HepG2 (cell line): ENCODE measurements around the gene NTMT2. TPM values are rescaled to one million over a fixed set of nuclear protein-coding genes. Genes with fewer than 3 reads are reported as not detected.

ENCODE experiments used
- ATAC-seq: fragments of 200-7000 bp; cut with Tn5 transposase; 3 replicates; pipeline ENCODE4 v1.9.1; 2020; ENCODE audit warnings: mild to moderate bottlenecking, moderate library complexity
- BruUV-seq: library from RNA; stranded (reverse); fragments of 400-500 nt; replicated peaks from 2 replicates; lab custom pipeline; 2021; lab: Mats Ljungman, UMichigan
- CTCF ChIA-PET: fragments of 300-600 bp; formaldehyde crosslinking; extraction: SDS; loops from one replicate; lab custom pipeline; 2021; ENCODE audit warnings: low total read pairs, inconsistent platforms, low intra/inter-chr PET ratio; lab: Yijun Ruan, JAX
- POLR2A ChIA-PET: fragments of 350-600 bp; sonication (Branson Sonifier 250); formaldehyde crosslinking; loops from one replicate; lab custom pipeline; 2020; ENCODE audit warnings: antibody characterized with exemption, inconsistent platforms; lab: Yijun Ruan, JAX
- DNase-seq: peaks from one replicate; pipeline ENCODE4 v3.0.0-alpha.2; 2015; ENCODE audit warnings: low spot score
- FAIRE-seq: peaks from 3 replicates; lab custom pipeline; 2011; peaks lifted over from hg19 to GRCh38; lab: Jason Lieb, UNC
- H2AFZ ChIP-seq: one replicate; pipeline ENCODE4 v1.6.1; 2011; ENCODE audit warnings: low read length, inconsistent platforms
- H3K27ac ChIP-seq: fragments of 300-600 bp; 3 replicates; pipeline ENCODE4 v1.8.0; 2011; ENCODE audit warnings: mixed run types, mild to moderate bottlenecking, mixed read lengths, low read length, inconsistent platforms; ENCODE audit not compliant: insufficient read depth; ENCODE audit errors: extremely low read length
- H3K27me3 ChIP-seq, 2 experiments: fragments of 200-600 bp in 1 of 2; 2 replicates in 1 of 2; 3 replicates in 1 of 2; pipeline versions ENCODE4 v1.6.0 to v1.8.0; 2011; ENCODE audit warnings: low read length in 2 of 2, mild to moderate bottlenecking in 2 of 2, moderate library complexity in 2 of 2, inconsistent platforms in 1 of 2; ENCODE audit not compliant: insufficient read depth in 2 of 2, control insufficient read depth in 1 of 2
- H3K36me3 ChIP-seq, 2 experiments: fragments of 200-600 bp in 1 of 2; replicated peaks in 1 of 2; 2 replicates in 1 of 2; 3 replicates in 1 of 2; pipeline versions ENCODE4 v1.5.1 to v1.8.0; 2011; ENCODE audit warnings: low read length in 2 of 2, inconsistent platforms in 1 of 2; ENCODE audit not compliant: insufficient read depth in 2 of 2, control insufficient read depth in 1 of 2
- H3K4me1 ChIP-seq: 2 replicates; pipeline ENCODE4 v1.5.1; 2012; ENCODE audit warnings: low read length, inconsistent platforms; ENCODE audit not compliant: insufficient read depth
- H3K4me2 ChIP-seq: 2 replicates; pipeline ENCODE4 v1.6.0; 2011; ENCODE audit warnings: low read depth, low read length, inconsistent platforms
- H3K4me3 ChIP-seq, 3 experiments: fragments of 200-600 bp in 1 of 3; sonication (generic), shearing (Covaris generic) in 1 of 3; replicated peaks in 1 of 3; 2 replicates each; pipeline ENCODE4 v1.5.1; 2011 to 2016; ENCODE audit warnings: low read length in 3 of 3, inconsistent platforms in 2 of 3, low read depth in 2 of 3, mild to moderate bottlenecking in 2 of 3, control low read depth in 1 of 3, mixed read lengths in 1 of 3; ENCODE audit not compliant: insufficient read depth in 1 of 3
- H3K79me2 ChIP-seq: one replicate; pipeline ENCODE4 v1.6.1; 2011; ENCODE audit warnings: low read length, inconsistent platforms; ENCODE audit not compliant: insufficient read depth
- H3K9ac ChIP-seq: 2 replicates; pipeline ENCODE4 v1.6.0; 2011; ENCODE audit warnings: mild to moderate bottlenecking, low read depth, low read length, inconsistent platforms; ENCODE audit not compliant: insufficient read depth
- H3K9me3 ChIP-seq: 2 replicates; pipeline ENCODE4 v1.5.1; 2012; ENCODE audit warnings: mild to moderate bottlenecking, low read length
- H4K20me1 ChIP-seq: 2 replicates; pipeline ENCODE4 v1.6.0; 2011; ENCODE audit warnings: inconsistent platforms, mild to moderate bottlenecking, low read length, moderate library complexity; ENCODE audit not compliant: insufficient read depth
- DPF2 ChIP-seq: sonication (generic); formaldehyde crosslinking; IDR thresholded peaks from 2 replicates; pipeline ENCODE4 v1.4.0; 2020; ENCODE audit warnings: mild to moderate bottlenecking, low read depth, missing genetic modification reagents, borderline replicate concordance
- FOXK2 ChIP-seq: fragments of 450-650 bp; IDR thresholded peaks from 2 replicates; pipeline ENCODE4 v1.6.1; 2016
- FOXM1 ChIP-seq: sonication (generic); formaldehyde crosslinking; IDR thresholded peaks from 2 replicates; pipeline ENCODE4 v1.5.0; 2020; ENCODE audit warnings: missing genetic modification reagents
- KAT8 ChIP-seq: IDR thresholded peaks from 2 replicates; pipeline ENCODE4 v1.6.1; 2016; ENCODE audit warnings: missing genetic modification reagents, missing compliant biosample characterization
- KMT2B ChIP-seq: IDR thresholded peaks from 2 replicates; pipeline ENCODE4 v1.6.1; 2016; ENCODE audit warnings: missing genetic modification reagents, missing compliant biosample characterization
- MBD4 ChIP-seq: IDR thresholded peaks from 2 replicates; pipeline ENCODE4 v1.6.1; 2012; ENCODE audit warnings: low read length, inconsistent platforms, borderline replicate concordance
- PCBP2 ChIP-seq: fragments of 200-400 bp; formaldehyde crosslinking; optimal IDR thresholded peaks from 2 replicates; pipeline ENCODE3; 2018; ENCODE audit warnings: low read length, low read depth; ENCODE audit not compliant: poor library complexity, severe bottlenecking
- PRPF4 ChIP-seq: fragments of 200-400 bp; formaldehyde crosslinking; IDR thresholded peaks from 2 replicates; pipeline ENCODE4 v1.6.1; 2016; ENCODE audit warnings: low read length, low read depth; ENCODE audit not compliant: poor library complexity, severe bottlenecking
- SOX13 ChIP-seq, 3 experiments: fragments of 450-650 bp in 1 of 3; sonication (generic) in 1 of 3; formaldehyde crosslinking in 1 of 3; IDR thresholded peaks in 2 of 3; conservative IDR thresholded peaks in 1 of 3; 2 replicates each; pipeline versions ENCODE4 v1.5.0 to v1.6.1; 2016 to 2020; ENCODE audit warnings: antibody characterized with exemption in 1 of 3, mild to moderate bottlenecking in 1 of 3, missing compliant biosample characterization in 1 of 3, missing genetic modification reagents in 1 of 3, moderate library complexity in 1 of 3
- TEAD2 ChIP-seq: sonication (generic); formaldehyde crosslinking; IDR thresholded peaks from 2 replicates; pipeline ENCODE4 v1.9.0; 2021; ENCODE audit warnings: missing genetic modification reagents
- ZFY ChIP-seq: sonication (generic); formaldehyde crosslinking; IDR thresholded peaks from 2 replicates; pipeline ENCODE4 v1.4.0; 2020; ENCODE audit warnings: missing genetic modification reagents
- ZNF749 ChIP-seq: sonication (generic); formaldehyde crosslinking; IDR thresholded peaks from 2 replicates; pipeline ENCODE4 v1.8.0; 2022; ENCODE audit warnings: mild to moderate bottlenecking, missing genetic modification reagents, moderate library complexity, borderline replicate concordance
- WGBS: methylation state at CpG from one replicate; pipeline ENCODE4 v1.1.6; 2017; ENCODE audit warnings: low lambda C conversion rate; 5-methylcytosine and 5-hydroxymethylcytosine counted together
- in situ Hi-C: cut with HindIII; loops from 2 replicates; pipeline ENCODE4 v1.10.0; 2017; ENCODE audit warnings: low pct_unique_long_range_greater_than_20kb; ENCODE audit not compliant: extremely low pct_ligation_motif_present
- intact Hi-C: fragments of 100-400 bp; cut with micrococcal nuclease; formaldehyde crosslinking; loops from one replicate; pipeline ENCODE4 v1.10.0; 2022; ENCODE audit not compliant: unreplicated experiment
- polyA plus RNA-seq, 8 experiments: library from polyadenylated mRNA; depleted of rRNA in 3 of 8; stranded (reverse) in 7 of 8; unstranded in 1 of 8; fragments of >200 nt; fragmentation: Illumina TruSeq in 4 of 8; extraction: Trizol in 4 of 8; gene quantifications; 2 replicates each; pipeline versions ENCODE4 v1.2.1 to v1.2.3, GENCODE V29; 2011 to 2016; ENCODE audit warnings: low read depth in 4 of 8, missing spikeins in 1 of 8, mixed read lengths in 1 of 8; ENCODE audit not compliant: insufficient read depth in 1 of 8
- total RNA-seq, 5 experiments: library from RNA; depleted of rRNA; stranded (reverse); fragments of >200 nt; fragmentation: Illumina TruSeq; extraction: Trizol; gene quantifications; 2 replicates each; pipeline ENCODE4 v1.2.3, GENCODE V29; 2016; ENCODE audit warnings: low read depth in 1 of 5
- TF ChIP-seq, protein P1 (sequence below): sonication (generic); formaldehyde crosslinking; IDR thresholded peaks from 2 replicates; pipeline ENCODE4 v1.5.1; 2020; ENCODE audit warnings: missing genetic modification reagents, mild to moderate bottlenecking, borderline replicate concordance
- TF ChIP-seq, protein P2 (sequence below): sonication (generic); formaldehyde crosslinking; IDR thresholded peaks from 2 replicates; pipeline ENCODE4 v1.4.0; 2020; ENCODE audit warnings: low read depth, mild to moderate bottlenecking, missing genetic modification reagents
- TF ChIP-seq, protein P3 (sequence below): sonication (generic); formaldehyde crosslinking; IDR thresholded peaks from 2 replicates; pipeline ENCODE4 v1.9.0; 2021; ENCODE audit warnings: missing genetic modification reagents, borderline replicate concordance
- TF ChIP-seq, protein P4 (sequence below): sonication (generic); formaldehyde crosslinking; IDR thresholded peaks from 2 replicates; pipeline ENCODE4 v1.4.0; 2020; ENCODE audit warnings: missing genetic modification reagents

NTMT2 gene
- total and polyA plus RNA-seq, 2 of the 13 experiments (the other 11 are each of a cell fraction or from before 2014, with no cell fraction given), result not detected

DNA sequence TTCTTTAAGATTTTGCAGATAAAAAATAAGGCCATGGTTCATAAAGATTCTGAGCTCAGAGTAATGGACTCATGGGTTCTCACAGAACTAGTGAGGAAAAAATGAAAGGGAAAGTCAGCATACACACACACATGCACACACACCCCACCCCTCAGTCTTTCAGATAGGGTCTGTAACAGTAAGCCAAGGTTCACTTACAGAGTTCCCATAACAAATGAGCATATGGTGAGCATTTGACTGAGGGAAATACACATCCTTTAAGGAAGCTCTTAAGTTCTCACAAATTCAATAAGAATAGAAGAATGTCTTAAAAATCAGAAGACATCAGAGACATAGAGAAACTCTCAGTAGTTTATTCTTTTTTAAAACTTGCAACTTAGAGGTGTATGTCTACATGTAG is 57.9 kb downstream of the NTMT2 start (continued):
- no peak for TF ChIP-seq PRPF4
- no peak for TF ChIP-seq TEAD2
- no peak for TF ChIP-seq ZNF749 (CRISPR knock-in tag)
- TF ChIP-seq, protein P1, sequence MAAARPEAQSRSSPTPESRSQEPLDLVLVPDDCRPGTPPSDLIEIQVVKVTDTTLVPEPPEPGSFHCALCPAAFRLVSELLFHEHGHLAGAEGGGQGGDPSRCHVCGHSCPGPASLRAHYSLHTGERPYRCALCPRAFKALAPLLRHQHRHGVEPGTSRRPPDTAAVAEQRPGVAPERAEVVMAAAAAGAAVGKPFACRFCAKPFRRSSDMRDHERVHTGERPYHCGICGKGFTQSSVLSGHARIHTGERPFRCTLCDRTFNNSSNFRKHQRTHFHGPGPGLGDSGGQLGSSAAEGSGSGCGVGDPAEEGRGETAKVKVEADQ (CRISPR knock-in tag), result no peak
- TF ChIP-seq MBD4, result no peak
- TF ChIP-seq, all 625 proteins: peak for 0

DNA sequence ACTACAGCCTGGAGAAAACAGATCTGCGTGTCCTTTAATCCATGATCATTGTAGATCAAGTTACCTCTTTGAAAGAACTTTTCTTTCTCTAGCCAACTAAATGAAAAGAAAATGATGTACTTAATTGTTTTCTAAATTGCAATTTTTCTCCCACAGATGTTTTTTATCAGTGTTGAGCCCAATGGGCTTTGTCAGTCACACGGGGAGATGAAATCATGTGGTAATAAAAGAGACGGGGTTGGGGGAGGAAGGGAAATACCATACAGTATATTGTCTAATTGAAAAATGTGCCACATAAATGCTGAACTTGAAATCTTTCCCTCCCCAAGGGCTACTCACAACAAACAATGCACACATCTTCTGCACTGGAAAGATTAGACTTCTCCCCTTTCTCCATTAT is 58.4 kb downstream of the NTMT2 start:
- DNase-seq (no peak), ATAC-seq (no peak), FAIRE-seq (no peak)
- intact Hi-C loops, result no loop called here
- H2AFZ ChIP-seq, result no peak overlapping the region
- in situ Hi-C loops, result no loop called here
- ChIA-PET POLR2A (no interaction called here), CTCF (no interaction called here)
- no peaks in the 10 kb centered on the region for H3K4me1 ChIP-seq
- no peaks in the 10 kb centered on the region for H3K27me3 ChIP-seq
- H3K36me3 ChIP-seq, result no peaks in the 10 kb centered on the region
- 21% methylated on average over 3 of the region's 3 CpGs for WGBS
- H3K9ac ChIP-seq, result no peak overlapping the region
- no peak overlapping the region for H3K4me2 ChIP-seq
- peaks cover 5% of the 10 kb centered on the region for H3K9me3 ChIP-seq
- H3K79me2 ChIP-seq, result no peaks in the 10 kb centered on the region
- no peak overlapping the region for H3K27ac ChIP-seq
- H3K4me3 ChIP-seq, result no peak overlapping the region
- BruUV-seq, result no TSS peak
- H4K20me1 ChIP-seq, result no peaks in the 10 kb centered on the region
- TF ChIP-seq FOXM1 (CRISPR knock-in tag) (no peak), SOX13 (IDR thresholded peaks at IDR 0.05) (no peak), SOX13 (CRISPR knock-in tag; conservative IDR thresholded peaks at IDR 0.05 in 1 of 2, IDR thresholded peaks at IDR 0.05 in 1 of 2) (no peak), PCBP2 (no peak), KMT2B (no peak), ZFY (CRISPR knock-in tag) (no peak), DPF2 (no peak), FOXK2 (no peak), KAT8 (CRISPR knock-in tag) (no peak)
- TF ChIP-seq, protein P2, sequence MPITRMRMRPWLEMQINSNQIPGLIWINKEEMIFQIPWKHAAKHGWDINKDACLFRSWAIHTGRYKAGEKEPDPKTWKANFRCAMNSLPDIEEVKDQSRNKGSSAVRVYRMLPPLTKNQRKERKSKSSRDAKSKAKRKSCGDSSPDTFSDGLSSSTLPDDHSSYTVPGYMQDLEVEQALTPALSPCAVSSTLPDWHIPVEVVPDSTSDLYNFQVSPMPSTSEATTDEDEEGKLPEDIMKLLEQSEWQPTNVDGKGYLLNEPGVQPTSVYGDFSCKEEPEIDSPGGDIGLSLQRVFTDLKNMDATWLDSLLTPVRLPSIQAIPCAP (CRISPR knock-in tag), result no peak
- TF ChIP-seq, protein P3, sequence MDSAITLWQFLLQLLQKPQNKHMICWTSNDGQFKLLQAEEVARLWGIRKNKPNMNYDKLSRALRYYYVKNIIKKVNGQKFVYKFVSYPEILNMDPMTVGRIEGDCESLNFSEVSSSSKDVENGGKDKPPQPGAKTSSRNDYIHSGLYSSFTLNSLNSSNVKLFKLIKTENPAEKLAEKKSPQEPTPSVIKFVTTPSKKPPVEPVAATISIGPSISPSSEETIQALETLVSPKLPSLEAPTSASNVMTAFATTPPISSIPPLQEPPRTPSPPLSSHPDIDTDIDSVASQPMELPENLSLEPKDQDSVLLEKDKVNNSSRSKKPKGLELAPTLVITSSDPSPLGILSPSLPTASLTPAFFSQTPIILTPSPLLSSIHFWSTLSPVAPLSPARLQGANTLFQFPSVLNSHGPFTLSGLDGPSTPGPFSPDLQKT, result no peak
- TF ChIP-seq, protein P4, sequence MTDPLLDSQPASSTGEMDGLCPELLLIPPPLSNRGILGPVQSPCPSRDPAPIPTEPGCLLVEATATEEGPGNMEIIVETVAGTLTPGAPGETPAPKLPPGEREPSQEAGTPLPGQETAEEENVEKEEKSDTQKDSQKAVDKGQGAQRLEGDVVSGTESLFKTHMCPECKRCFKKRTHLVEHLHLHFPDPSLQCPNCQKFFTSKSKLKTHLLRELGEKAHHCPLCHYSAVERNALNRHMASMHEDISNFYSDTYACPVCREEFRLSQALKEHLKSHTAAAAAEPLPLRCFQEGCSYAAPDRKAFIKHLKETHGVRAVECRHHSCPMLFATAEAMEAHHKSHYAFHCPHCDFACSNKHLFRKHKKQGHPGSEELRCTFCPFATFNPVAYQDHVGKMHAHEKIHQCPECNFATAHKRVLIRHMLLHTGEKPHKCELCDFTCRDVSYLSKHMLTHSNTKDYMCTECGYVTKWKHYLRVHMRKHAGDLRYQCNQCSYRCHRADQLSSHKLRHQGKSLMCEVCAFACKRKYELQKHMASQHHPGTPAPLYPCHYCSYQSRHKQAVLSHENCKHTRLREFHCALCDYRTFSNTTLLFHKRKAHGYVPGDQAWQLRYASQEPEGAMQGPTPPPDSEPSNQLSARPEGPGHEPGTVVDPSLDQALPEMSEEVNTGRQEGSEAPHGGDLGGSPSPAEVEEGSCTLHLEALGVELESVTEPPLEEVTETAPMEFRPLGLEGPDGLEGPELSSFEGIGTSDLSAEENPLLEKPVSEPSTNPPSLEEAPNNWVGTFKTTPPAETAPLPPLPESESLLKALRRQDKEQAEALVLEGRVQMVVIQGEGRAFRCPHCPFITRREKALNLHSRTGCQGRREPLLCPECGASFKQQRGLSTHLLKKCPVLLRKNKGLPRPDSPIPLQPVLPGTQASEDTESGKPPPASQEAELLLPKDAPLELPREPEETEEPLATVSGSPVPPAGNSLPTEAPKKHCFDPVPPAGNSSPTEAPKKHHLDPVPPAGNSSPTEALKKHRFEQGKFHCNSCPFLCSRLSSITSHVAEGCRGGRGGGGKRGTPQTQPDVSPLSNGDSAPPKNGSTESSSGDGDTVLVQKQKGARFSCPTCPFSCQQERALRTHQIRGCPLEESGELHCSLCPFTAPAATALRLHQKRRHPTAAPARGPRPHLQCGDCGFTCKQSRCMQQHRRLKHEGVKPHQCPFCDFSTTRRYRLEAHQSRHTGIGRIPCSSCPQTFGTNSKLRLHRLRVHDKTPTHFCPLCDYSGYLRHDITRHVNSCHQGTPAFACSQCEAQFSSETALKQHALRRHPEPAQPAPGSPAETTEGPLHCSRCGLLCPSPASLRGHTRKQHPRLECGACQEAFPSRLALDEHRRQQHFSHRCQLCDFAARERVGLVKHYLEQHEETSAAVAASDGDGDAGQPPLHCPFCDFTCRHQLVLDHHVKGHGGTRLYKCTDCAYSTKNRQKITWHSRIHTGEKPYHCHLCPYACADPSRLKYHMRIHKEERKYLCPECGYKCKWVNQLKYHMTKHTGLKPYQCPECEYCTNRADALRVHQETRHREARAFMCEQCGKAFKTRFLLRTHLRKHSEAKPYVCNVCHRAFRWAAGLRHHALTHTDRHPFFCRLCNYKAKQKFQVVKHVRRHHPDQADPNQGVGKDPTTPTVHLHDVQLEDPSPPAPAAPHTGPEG (CRISPR knock-in tag), result no peak
